GM18867 (cell line): Measurements from ENCODE around the gene PSRC1.

ENCODE experiments used
- ATAC-seq: cut with Tn5 transposase; IDR thresholded peaks from one replicate; pipeline ENCODE4 v1.9.1; 2021; ENCODE audit warnings: mild to moderate bottlenecking, moderate library complexity; ENCODE audit not compliant: unreplicated experiment

Gene PSRC1

DNA sequence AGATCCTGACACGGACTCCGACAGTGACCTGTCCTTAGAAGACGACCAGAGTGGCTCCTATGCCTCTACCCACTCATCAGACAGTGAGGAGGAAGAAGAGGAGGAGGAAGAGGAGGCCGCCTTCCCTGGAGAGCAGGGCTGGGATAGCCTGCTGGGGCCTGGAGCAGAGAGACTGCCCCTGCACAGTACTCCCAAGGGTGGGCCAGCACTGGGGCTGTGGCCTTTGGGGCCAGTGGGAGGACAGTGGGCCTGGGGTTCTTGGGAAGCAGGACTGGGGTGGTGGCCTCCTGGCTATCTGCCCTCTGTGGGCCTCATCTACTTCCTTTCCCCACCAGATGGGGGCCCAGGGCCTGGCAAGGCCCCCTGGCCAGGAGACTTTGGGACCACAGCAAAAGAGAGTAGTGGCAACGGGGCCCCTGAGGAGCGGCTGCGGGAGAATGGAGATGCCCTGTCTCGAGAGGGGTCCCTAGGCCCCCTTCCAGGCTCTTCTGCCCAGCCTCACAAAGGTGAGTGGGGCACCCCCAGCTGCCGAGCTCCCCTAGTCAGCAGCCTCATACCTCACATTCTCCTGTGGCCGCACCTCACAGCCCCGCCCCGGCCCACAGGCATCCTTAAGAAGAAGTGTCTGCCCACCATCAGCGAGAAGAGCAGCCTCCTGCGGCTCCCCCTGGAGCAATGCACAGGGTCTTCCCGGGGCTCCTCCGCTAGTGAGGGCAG, 10.0 kb downstream of the PSRC1 start:
- no peak for ATAC-seq

DNA sequence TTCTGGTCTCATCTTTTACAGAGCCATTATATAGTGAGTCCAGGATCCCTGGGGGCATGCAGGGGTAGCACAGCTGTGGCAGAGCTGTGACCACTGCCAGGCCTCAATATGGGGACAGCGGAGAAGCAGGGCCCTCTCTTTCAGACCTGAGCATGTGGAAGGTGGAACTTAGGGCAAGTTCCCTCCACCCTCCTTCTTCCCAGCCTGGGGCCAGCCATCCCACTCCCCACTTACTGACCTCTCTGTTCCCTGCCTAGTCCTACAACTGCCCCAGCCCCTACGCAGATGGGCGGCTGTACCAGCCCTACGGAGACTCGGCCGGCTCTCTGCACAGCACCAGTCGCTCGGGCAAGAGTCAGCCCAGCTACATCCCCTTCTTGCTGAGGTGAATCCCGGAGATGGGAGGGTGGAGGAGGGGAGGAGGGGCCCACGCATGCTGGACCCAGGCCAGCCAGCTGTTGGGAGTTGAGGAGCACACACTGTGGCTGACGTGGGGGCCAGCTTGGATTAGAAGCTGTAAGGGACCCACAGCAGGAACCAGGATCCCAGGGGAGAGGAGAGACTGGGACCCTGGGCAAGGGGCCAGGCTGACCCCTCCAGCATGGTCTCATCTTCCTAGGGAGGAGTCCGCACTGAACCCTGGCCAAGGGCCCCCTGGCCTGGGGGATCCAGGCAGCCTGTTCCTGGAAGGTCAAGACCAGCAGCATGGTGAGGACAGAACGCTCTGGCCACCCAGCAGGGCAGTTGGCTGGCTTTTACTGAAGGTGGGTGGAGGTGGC, 10.7 kb downstream of the PSRC1 start:
- no peak for ATAC-seq

DNA sequence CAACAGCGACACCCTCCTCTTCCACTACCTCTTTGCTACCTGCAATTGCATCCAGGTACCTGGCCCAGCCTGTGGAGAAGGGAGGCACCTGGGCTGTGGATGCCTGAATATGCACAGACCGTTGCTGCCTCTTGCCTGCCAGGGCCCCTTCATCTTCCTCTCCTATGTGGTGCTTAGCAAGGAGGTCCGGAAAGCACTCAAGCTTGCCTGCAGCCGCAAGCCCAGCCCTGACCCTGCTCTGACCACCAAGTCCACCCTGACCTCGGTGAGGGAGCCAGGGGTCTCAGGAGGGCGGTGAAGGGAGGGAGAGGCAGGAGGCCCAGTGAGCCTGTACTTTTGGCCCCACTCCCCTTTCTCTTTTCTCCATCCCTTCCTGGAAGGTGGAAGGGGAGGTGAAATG, 11.5 kb downstream of the PSRC1 start:
- no peak for ATAC-seq

DNA sequence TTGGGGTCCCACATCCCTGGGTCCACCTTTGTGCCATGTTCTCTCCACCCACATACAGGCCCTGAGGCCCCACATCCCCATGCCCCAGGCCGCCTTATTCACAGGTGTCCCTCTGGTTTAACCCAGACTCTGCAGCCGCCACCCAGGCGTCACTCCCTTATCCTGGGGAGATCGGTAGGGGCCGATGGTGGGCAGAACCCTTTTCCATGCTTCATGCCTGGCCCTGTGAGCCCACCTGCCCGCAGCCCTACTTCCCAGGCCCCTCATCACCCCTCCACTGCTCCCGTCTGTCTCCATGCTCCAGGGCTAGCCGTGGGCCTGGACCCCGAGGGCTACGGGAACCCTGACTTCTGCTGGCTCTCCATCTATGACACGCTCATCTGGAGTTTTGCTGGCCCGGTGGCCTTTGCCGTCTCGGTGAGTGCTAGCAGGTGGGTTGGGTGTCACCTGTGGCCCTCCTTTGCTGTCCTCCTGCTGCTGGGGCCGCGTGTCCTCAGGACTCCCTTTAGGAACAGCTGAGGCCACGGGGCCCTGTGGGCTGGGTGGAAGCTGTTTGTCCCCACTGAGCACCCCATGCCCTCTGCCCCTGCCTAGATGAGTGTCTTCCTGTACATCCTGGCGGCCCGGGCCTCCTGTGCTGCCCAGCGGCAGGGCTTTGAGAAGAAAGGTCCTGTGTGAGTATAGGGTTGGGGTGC, 12.2 kb downstream of the PSRC1 start:
- ATAC-seq = no peak

DNA sequence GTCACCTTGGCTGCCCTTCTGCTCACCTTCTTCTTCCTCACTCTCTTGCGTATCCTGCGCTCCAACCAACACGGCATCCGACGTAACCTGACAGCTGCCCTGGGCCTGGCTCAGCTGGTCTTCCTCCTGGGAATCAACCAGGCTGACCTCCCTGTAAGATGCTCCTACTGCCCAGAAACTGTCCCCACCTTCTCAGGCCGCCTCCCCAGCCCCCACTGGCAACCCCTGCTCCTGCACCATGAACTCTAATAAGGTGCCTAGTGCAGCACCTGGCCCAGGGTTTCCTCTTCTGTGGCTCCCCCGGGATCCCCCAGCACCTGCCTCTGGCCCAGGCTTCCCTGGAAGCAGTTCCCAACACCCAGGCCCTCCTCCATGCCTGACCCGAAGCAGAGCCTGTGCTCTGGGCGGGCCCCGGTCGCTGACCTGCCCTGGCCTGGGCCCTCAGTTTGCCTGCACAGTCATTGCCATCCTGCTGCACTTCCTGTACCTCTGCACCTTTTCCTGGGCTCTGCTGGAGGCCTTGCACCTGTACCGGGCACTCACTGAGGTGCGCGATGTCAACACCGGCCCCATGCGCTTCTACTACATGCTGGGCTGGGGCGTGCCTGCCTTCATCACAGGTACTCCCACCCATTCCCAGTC, 12.8 kb downstream of the PSRC1 start:
- no peak for ATAC-seq

DNA sequence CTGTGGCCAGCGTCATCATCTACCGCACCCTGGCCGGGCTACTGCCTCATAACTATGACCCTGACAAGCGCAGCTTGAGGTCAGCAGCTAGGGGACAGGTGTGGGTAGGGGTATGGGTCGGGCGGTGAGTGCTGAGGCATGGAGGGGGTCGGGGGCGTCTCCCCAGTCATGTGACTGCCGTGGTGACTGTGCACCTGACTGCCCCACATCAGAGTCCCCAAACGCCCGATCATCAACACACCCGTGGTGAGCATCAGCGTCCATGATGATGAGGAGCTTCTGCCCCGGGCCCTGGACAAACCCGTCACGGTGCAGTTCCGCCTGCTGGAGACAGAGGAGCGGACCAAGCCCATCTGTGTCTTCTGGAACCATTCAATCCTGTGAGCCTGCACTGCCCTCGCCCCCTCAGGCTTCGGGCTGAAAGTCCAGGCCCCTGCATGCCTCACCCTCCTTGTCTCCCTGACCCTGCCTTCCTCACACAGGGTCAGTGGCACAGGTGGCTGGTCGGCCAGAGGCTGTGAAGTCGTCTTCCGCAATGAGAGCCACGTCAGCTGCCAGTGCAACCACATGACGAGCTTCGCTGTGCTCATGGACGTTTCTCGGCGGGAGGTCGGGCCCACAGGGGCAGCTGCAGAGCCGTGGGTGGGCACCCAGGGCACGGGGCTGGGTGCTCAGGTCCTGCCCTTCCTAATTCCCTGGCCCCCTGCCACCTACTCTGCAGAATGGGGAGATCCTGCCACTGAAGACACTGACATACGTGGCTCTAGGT, 13.5 kb downstream of the PSRC1 start:
- ATAC-seq = no peak

DNA sequence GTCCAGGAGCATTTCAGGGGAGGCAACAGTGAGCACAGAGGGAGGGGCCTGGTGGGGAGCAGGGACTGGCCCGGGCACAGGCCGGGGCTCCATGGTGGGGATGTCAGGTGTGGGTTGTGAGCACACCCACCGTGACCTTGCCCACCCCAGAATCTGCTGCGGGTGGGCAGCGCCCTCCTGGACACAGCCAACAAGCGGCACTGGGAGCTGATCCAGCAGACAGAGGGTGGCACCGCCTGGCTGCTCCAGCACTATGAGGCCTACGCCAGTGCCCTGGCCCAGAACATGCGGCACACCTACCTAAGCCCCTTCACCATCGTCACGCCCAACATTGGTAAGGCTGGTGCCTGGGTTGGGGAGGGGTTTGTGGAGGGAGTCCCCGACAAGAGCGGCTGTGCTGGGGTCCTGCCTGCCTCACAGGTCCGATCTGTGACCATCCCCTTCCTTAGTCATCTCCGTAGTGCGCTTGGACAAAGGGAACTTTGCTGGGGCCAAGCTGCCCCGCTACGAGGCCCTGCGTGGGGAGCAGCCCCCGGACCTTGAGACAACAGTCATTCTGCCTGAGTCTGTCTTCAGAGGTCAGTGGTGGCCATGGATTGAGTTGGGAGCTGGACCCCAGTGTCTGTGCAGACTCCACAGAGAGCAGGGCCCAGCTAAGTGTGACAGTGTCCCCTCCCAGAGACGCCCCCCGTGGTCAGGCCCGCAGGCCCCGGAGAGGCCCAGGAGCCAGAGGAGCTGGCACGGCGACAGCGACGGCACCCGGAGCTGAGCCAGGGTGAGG, 14.3 kb downstream of the PSRC1 start:
- no peak for ATAC-seq

DNA sequence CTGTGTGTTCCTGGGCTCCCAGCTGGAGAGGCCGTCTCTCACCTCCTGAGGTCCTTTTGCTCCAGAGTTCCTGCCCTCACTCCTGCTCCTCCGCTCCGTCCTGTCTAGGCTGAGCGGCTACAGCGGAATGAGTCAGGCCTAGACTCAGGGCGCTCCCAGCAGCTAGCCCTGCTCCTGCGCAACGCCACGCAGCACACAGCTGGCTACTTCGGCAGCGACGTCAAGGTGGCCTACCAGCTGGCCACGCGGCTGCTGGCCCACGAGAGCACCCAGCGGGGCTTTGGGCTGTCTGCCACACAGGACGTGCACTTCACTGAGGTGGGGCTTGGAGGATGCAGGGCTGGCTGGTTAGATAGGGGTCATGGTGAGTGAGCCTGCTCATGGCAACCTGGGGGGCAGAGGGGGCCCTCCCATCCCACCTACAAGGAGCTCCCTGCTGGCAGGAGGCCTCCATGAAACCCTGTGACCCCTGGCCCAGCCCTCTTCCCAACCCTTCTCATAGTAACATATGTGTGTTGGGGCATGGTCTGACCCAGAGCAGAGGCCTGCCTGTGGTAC, 15.1 kb downstream of the PSRC1 start:
- no peak for ATAC-seq

DNA sequence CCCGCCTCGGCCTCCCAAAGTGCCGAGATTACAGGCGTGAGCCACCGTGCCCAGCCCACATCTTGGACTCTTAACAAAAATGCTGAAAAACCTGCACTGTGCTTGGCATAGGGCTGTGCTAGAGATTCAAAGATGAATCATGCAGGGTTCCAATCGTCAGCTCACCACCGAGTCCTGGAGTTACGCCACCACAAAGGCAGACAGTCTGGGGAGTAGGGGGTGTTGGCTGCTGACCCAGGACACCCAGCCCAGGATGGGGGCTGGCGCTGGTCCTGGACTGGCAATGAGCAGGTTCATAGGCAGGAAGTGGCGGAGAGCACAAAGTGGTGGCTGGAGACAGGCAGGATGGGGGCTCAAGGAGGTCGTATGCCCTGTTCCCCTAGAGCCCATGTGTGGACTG, 16.0 kb downstream of the PSRC1 start:
- no peak for ATAC-seq

DNA sequence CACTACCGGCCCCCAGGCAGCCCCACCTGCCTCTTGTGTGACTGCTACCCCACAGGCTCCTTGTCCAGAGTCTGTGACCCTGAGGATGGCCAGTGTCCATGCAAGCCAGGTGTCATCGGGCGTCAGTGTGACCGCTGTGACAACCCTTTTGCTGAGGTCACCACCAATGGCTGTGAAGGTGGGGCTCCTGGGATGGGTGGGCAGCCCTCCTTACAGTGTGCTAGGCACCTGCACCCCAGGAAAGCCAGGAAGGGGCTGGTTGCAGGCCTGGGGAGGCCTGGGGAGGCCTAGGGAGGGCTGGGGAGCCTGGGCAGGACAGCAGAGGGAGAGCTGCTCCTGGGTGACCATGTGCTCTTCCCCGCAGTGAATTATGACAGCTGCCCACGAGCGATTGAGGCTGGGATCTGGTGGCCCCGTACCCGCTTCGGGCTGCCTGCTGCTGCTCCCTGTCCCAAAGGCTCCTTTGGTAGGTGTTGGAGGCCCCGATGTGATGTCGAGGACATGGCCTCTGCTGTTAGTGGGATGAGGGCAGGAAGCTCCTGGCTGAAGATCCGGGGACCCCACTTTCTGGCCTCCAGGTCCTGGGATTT, 17.1 kb downstream of the PSRC1 start:
- ATAC-seq = no peak

DNA sequence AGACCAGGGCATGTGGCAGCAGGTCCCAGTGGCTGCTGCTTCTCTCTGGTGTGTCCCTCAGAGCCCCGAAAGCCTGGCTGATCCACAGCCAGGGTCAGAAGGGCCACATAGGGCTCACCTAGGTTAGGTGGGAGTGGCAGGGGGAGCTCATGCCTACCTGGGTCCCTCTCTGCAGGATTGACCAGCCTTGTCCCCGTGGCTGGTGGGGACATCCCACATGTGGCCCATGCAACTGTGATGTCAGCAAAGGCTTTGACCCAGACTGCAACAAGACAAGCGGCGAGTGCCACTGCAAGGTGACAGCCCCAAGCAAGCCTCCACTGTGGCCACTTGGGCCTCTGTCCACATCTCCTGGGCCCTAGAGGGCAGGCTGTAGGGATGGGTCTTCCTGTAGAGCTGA, 17.9 kb downstream of the PSRC1 start:
- ATAC-seq = no peak

DNA sequence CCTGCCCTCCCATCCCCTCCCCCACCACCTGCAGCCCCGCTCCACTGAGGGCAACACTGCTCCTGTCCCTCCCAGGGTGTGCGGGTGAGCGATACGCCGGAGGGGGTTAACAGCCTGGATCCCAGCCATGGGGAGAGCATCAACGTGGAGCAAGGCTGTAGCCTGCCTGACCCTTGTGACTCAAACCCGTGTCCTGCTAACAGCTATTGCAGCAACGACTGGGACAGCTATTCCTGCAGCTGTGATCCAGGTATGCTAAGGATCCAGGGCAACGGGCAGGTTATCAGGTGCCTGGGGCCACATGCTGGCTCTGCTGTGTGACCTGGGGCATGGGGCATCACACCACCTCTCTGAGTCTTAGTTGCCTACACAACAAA, 18.6 kb downstream of the PSRC1 start:
- ATAC-seq = no peak

DNA sequence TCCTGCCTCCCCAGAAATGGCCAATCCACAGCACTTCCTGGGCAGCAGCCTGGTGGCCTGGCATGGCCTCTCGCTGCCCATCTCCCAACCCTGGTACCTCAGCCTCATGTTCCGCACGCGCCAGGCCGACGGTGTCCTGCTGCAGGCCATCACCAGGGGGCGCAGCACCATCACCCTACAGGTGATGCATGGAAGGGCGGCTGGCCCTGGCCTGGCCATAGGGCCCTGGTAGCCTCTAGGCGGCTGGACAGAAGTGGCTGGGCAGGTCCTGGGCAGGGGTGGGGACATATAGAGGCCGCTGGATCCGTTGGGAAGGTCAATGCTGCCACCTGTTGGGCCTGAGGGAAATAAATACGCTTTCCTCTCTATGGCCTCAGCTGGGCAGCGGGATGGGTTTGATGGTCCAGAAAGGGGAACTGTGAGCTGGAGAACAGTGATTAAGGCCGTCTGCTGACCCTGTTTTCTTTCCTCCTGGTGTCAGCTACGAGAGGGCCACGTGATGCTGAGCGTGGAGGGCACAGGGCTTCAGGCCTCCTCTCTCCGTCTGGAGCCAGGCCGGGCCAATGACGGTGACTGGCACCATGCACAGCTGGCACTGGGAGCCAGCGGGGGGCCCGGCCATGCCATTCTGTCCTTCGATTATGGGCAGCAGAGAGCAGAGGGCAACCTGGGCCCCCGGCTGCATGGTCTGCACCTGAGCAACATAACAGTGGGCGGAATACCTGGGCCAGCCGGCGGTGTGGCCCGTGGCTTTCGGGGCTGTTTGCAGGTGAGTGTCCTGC, 19.2 kb downstream of the PSRC1 start:
- ATAC-seq = peak; percentile 77

DNA sequence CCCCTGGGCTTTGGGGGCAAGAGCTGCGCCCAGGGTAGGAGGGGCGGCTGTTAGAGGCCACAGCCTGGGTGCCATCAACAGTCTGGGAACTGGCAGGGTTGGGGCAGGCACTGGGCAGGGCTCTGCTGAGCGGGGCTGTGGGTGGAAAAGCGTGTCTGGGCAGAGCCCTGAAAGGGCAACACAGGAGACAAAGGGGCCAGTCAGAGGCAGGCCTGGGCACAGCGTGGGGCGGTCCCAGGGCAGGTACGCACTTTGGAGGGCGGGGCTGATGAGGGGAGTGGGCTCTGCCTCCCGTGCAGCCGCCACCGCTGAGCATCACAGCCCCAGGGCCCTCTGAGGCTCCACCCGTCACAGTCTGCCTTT, 19.7 kb downstream of the PSRC1 start:
- ATAC-seq = peak; percentile 4

DNA sequence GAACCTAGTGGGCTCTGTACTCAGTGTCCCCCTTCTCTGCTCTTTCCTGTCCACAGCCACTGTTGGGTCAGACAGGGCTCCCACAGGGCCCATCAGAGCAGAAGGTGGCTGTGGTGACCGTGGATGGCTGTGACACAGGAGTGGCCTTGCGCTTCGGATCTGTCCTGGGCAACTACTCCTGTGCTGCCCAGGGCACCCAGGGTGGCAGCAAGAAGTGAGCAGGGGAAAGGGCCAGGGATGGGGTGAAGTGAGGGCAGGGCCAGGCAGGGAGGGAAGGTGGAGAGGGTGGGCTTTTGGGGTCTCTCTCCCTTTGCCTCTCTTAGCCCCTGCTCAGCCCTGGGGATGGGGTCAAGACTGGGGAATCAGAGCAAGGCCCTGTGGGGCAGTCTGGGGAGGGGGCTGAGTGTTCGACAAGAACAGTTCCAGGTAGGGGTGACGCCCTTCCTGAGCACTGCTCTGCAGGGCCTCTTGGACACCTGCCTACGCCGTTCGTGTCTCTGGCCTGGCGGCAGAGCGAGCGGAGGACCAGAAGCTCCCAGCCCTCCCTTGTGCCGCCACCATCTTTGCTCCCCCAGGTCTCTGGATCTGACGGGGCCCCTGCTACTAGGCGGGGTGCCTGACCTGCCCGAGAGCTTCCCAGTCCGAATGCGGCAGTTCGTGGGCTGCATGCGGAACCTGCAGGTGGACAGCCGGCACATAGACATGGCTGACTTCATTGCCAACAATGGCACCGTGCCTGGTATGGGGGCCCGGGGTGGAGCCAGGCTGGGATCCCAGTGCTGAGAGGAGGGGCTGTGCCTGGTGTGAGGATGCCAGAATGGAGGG, 20.5 kb downstream of the PSRC1 start:
- ATAC-seq = no peak

DNA sequence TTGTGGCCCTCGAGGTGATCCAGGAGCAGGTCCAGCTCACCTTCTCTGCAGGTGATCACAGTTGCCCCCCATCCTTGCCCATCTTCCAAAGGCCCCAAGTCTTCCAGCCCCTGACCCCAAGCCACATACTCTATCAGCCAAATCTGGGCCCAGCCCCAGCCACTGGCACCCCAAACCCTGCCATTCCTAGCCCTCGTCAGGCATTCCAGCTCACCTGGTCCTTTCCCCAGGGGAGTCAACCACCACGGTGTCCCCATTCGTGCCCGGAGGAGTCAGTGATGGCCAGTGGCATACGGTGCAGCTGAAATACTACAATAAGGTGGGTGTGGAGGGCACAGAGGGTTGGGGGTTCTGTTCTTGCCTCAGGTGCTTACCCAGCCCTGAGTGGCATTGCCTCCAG, 21.4 kb downstream of the PSRC1 start:
- no peak for ATAC-seq

DNA sequence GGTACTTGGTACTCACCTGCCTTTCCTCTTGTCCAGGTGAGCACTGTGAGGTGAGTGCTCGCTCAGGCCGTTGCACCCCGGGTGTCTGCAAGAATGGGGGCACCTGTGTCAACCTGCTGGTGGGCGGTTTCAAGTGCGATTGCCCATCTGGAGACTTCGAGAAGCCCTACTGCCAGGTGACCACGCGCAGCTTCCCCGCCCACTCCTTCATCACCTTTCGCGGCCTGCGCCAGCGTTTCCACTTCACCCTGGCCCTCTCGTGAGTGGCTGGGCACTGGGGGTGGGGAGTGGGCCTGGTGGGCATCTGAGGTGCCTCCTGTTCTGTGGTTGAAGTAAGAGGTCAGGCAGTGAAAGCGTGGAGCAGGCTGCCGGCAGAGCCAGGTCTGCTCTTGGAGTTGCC, 21.9 kb downstream of the PSRC1 start:
- ATAC-seq = no peak
